ENCODE results near the gene ANTXR1.
"Not testable (repeated sequence)": the region's sequence is repeated elsewhere in the genome, so short reads cannot be mapped to it uniquely, and the experiment has no call there.

Gene ANTXR1

DNA sequence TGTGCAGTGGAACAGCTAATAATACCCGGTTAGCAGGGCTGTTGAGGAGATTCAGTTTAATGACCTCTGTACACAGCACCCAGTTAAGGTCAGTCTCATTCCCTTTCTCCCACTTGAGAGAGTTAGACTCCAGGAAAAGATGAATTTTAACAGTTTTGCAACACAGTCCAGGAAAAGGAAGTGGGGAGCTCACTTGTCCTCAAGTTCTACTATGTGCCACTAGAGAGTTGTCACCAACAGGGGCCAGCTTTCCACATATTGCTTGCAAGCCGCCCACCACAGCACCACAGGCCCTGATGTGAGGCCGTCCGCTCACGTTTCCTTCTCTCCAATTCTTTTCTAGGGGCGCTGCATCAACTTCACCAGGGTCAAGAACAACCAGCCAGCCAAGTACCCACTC, 231.9 kb downstream of the ANTXR1 start:
- DNase-seq: no peak

DNA sequence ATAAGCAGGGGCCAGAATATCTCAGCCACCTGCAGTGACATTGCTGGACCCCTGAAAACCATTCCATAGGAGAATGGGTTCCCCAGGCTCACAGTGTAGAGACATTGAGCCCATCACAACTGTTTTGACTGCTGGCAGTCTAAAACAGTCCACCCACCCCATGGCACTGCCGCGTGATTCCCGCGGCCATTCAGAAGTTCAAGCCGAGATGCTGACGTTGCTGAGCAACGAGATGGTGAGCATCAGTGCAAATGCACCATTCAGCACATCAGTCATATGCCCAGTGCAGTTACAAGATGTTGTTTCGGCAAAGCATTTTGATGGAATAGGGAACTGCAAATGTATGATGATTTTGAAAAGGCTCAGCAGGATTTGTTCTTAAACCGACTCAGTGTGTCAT, 234.6 kb downstream of the ANTXR1 start:
- no peak for DNase-seq

DNA sequence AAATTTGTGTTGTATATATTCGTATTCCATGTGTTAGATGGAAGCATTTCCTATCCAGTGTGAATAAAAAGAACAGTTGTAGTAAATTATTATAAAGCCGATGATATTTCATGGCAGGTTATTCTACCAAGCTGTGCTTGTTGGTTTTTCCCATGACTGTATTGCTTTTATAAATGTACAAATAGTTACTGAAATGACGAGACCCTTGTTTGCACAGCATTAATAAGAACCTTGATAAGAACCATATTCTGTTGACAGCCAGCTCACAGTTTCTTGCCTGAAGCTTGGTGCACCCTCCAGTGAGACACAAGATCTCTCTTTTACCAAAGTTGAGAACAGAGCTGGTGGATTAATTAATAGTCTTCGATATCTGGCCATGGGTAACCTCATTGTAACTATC, 235.3 kb downstream of the ANTXR1 start:
- DNase-seq: no peak

DNA sequence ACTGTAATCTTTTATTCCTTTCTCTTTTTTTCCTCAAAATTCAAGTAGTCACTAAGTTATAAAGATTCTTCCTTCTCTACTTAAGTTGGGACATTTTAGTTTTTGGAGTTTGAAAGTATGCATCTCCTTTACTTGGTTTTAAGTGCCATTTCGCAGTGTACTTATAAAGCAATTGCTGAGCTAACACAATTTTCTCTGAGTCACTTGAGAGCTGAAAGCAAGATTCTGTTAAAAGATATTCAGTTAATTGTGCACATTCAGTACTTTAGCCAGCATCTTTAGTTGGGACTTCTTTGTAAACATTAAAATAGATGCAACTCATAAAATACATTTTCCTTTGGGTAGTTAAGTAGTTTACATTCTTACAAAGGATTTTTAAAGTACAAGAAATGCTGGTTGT, 238.0 kb downstream of the ANTXR1 start:
- no peak for DNase-seq

DNA sequence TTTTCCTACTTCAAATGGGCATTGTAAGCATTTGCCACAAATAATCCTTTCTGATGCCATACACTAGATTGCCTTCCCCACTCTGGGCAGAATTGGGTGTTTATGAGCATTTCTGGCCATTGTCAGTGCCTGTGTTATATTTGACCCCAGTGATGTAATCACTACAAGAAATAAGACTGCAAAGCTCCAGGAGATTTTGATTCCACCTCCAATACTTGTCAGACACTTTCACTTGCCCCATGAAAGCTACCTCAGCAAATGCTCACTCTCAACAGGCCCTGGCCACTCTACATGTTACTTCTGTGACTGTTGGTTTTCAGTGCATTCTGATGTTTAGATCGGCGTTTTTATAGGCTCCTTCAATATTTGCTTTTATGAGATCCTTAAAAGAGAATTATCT, 239.0 kb downstream of the ANTXR1 start:
- no peak for DNase-seq

DNA sequence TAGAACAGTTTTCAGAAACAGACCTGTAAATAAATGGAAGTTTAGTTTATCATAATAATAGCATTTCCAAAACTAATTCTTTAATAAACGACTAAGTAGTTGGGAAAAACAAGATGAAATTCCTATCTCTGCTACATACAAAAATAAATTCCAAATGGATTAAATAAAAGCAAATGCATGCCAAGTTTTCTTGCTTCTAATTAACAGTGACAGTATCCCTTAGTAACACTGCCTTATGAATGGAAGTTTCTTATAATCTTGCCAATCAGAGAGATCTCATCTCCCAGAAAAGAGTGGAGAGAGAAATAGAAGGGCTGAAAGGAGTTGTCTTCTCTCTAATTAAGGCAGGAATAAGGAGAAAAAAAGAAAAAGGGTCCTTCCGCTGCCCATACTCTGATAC, 240.1 kb downstream of the ANTXR1 start:
- DNase-seq: no peak

DNA sequence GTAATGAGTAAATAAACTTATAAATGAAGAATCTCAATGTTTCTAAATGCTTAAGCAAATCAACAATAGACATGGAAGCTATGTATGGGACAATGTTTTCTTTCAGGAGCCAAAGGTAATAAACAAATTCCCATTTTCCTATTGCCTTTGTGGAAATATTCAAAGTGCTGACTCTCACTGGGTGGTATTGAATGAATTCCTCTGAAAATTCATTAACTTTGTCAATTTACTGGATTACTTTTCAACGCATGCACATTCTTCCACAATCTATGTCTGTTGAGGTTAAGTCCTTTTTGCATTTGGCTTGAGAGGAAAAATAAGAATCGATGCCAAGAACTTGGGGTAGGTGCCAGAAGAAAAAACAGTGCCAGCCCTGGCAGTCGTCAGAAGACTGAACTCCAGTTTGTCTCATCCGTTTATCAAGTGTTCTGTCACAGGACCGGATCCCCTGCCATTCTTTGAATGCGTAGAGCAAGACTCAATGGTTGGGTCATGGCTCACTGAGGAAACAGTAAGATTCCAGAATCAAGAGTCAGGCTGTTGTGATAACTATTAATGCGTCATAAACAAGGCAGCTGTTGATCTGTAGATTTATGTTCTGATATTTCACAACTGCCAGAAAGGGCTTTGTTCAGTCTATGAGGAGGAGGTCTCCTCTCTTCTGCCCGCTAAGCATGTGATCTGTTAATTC, 240.8 kb downstream of the ANTXR1 start:
- DNase-seq: no peak

DNA sequence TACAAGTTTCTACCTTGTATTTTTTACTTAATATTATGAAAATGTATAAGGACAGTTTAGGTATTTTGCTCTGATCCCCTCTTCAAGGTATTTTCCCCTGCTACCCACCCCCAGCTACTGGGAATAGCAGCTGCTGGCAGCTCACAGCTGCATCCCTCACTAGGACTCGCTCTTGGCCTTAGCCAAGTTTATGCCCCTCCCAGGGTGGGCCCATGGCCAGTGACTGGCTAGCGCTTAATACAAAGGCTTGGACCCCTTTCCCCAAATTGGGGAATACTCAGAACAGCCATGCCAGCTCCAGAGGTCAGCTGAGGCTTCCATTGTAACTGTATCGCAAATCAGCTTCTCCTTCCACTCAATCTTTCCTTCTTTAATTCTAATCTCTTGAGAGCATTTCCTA, 242.8 kb downstream of the ANTXR1 start:
- no peak for DNase-seq

DNA sequence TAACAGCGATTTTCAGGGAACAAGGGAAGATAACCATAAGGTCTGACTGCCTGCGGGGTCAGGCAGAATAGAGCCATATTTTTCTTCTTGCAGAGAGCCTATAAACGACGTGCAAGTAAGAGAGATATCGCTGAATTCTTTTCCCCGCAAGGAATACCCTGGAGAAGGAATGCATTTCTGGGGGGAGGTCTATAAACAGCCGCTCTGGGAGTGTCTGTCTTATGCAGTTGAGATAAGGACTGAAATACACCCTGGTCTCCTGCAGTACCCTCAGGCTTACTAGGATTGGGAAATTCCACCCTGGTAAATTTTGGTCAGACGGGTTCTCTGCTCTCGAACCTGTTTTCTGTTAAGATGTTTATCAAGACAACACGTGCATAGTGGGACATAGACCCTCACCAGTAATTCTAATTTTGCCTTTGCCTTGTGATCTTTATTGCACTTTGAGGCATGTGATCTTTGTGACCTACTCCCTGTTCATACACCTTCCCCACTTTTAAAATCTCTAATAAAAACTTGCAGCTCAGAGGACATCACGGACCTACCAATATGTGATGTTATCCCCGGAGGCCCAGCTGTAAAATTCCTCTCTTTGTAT, 247.1 kb downstream of the ANTXR1 start:
- not testable (repeated sequence) for DNase-seq

DNA sequence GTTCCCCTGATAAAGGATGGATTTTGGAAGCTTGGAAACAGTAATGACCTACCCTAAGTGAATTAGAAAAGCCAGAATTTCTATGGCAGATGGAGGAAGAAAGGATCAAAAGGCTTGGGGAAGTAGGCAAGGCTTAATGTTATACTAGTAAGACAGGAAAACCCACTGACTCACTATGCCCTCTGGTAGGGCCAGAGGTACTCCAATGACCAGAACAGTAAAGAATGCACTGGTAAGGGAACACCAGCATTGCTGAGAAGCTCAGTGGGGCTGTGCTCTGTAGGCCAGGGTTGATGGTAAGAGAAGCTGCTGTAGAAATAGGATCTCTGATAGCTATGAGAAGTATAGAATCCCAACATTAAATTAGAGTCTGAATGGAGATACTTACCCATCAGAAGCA, 247.7 kb downstream of the ANTXR1 start:
- no peak for DNase-seq

DNA sequence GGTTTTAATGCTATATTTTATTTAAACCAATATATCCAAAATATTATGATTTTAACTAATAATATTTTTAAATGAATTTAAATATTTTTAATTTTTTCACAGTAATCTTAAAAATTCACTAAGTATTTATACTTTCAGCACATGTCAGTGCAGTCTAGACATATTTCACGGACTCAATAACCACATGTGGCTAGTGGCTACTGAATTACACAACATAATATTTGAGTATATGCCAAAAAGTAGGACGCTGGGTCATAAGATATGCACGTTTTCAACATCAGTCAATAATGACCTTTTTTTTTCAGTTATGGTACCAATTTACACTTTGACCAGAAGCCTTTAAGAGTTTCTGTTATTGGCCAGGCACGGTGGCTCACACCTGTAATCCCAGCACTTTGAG, 256.4 kb downstream of the ANTXR1 start:
- no peak for DNase-seq

DNA sequence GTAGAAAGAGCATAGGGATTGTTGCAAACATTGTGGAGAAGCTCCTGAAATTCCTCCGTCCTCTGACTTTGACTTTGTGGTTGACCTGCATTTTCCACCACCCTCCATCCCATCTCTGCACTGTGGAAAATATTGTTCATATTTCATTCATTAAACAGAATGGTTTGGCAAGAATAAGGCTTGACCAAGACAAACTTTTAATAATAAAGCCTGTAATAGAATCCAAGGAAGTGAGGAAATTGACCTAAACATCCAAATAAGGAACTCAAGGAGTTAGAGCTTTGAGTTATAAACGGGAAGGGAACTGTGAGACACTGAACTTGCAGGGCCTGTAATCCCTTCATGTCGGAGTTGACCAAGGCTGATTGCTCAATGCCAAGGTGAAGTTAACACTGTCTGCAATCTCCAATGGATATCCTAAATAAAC, 258.9 kb downstream of the ANTXR1 start:
- no peak for DNase-seq

DNA sequence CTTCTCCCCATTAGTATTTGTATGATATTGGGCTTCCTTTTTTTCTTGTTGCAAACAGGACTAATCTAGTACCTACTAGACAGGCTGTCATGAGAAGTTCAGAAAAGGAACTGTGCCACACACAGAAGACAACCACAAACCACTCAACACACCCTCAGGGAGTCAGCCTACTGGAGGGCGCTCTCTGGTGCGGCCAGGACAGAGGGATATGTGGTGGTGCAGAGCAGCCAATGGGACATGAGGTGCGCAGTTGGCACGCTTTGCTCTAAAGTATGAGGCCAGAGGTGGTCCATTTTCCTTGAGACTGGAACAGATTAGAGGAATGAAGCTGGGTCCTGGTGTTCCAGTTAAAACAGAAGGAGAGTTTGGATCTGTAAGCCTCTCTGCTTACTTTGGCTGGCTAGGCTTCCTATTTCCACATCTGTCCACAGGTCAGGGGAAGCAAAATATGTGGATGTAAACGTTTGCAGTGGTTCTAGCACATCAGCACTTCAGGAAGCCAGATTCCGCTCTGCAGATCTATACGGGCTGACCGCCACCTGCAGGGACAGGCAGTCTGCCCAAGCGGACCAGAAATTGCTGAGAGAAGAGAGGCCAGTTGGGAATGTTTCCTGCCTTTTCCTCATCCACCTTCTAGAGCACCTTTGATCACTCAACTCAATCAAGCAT, 260.0 kb downstream of the ANTXR1 start:
- DNase-seq: no peak

DNA sequence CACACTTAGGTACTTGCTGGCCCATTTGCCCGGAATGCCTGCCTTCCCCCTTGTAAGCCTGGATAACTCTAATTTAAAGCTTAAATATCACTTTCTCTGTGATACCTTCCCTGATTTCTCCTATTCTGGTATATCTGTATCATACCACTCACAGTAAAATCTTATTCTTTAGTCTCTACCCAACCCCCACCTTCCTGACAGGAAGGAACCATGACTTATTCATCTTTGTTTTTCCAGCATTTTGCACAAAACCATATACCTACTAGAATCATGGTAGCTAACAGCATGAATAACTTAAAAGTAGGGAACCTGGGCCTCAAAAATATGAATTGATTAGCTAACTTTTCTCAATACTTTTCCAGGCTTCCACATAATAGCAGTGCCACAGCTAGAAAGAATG, 262.5 kb downstream of the ANTXR1 start:
- no peak for DNase-seq

DNA sequence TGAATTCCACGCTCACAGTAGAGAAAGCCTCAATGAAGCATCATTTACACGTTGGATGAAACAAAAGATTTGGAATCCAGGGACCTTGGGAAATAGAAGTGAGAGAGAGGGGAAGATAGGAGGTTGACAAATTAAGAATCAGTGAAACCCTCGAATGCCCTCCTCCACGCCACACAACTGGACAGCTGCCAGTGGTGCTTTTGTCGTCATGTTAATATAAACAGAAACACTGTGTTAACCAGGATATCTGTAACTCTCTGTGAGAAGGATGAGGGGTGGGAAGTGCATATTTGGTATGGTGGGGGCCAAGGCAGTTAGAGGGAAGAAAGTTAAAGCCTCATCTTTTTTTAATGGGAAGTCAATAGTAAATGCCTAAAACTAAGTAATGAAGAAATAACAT, 265.4 kb downstream of the ANTXR1 start:
- DNase-seq: no peak

DNA sequence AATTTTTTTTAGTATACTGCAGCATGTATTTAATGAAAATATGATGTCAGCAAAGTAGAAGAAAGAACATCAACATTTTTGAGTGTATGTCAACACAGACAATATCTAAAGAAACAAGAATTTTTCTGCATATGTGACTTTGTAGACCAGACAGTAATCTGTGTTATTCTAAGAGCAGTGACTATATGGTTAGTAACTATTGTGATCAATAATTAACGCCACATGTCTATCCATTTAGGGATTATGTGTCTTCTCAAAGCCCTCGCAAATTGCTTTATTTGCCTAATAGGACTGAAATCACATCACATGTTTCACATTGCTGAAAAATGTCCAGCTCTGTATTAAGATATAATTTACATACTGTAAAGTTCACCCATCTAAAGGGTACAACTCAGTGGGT, 266.2 kb downstream of the ANTXR1 start:
- no peak for DNase-seq

DNA sequence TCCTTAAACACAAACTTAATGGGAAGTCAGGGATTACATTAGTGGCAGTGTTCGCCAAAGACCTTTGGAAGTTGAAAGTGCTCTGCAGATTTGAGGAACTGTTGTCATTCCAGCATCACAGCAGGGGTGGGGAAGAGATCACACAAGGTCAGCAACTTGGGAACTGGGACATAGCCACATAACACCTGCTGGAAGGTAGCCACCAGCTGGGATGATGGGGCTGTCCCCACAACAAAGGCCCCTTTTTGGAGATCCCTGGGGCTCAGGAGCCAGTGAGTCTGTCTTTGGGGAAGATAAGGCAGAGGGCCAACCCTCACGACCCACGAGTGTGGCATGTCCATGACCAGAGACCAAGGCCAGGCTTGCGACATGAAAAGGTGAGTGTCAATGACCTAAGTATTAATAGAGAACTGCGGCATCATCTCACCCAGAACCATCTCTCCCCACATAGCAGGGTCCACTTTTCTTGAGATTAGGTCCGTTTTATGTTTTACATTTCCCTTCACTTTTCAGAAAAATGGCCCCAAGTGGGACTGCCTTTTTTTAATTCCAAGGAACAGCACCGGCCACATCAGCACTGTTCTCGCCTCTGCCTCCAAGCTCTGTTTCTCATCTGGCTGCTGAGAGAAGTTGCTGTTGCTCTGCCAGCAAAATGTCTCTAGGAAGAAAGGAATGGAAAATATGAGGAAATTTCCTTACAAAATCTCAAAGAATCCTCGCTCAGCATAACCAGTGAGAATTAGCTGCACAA, 267.1 kb downstream of the ANTXR1 start:
- DNase-seq: no peak

DNA sequence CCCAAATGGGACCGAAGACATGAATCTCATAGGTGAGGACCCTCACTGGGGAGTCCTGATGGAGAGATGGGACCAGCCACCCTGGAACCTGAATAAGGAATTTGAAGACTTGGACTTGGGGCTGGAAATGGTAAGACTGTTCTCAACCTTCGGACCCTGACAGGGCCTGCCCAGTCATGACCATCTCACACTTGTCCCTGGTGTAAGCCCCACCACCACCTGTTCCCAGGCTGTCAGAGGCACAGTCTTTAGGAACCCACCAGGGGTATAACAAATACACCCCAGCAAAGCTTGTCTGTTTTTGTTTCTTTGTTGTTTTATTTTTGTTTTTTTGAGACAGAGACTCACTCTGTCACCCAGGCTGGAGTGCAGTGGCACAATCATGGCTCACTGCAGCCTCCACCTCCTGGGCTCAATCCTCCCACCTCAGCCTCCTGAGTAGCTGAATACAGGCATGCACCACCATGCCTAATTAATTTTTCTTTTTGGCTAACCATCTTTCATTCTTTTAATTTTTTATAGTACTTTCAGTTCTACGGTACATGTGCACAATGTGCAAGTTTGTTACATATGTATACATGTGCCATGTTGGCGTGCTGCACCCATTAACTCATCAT, 267.9 kb downstream of the ANTXR1 start:
- no peak for DNase-seq

DNA sequence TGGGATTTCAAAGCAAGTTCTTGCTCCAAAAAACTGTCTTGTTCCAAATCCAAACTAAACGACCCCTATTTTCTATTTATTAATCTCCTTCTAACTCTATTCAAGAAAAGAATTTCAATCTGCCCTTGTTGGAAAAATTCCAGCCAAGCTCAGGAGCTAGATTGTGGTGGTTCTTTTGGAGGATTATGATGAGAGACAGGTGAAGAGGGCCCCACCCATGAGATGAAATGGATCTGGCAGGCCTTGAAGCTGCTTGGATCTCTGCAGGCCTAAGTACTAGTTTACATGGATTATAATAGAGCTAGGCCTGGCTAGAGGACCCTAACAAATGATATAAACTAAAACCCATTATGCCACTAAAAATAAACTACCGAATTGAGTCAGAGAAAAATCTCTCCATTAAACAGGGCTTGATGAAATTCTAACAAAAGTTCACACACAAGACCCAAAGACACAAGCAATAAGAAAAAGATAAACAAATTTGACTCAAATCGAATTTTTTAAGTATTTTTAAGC, 272.5 kb downstream of the ANTXR1 start:
- DNase-seq: no peak

DNA sequence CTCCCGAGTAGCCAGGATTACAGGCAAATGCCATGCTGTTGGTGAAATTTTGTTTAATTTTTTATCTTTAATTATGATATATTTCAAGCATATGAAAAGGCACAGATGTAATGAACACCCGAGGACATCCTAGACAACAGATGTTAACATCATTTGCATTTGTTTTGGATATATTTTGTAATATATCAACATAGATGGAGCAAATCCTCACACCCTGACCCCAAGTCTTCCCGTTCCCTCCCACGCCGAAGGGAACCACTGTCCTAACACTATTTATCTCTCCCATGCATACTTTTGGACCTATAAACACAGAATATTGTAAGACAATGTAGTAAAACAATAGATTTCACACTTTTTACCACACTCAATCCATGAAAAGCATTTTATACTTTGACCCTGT, 274.6 kb downstream of the ANTXR1 start:
- DNase-seq: no peak

DNA sequence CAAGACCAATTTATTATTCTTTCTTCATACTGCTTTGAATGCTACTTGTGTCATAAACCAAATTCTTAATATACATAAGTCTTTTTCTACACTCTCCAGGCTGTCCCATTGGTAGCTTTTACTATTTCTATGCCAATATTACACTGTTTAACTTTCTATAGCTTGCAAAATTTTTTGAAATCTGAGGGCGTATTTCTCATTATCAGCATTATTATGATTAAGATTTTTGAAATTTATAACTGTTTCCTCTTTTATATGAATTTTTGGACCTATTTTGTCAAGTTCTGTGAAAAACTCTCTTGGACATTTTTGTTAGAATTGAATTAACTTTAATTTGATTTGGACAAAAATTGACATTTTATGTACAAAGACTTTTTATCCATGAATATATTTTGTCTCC, 275.4 kb downstream of the ANTXR1 start:
- DNase-seq: no peak

DNA sequence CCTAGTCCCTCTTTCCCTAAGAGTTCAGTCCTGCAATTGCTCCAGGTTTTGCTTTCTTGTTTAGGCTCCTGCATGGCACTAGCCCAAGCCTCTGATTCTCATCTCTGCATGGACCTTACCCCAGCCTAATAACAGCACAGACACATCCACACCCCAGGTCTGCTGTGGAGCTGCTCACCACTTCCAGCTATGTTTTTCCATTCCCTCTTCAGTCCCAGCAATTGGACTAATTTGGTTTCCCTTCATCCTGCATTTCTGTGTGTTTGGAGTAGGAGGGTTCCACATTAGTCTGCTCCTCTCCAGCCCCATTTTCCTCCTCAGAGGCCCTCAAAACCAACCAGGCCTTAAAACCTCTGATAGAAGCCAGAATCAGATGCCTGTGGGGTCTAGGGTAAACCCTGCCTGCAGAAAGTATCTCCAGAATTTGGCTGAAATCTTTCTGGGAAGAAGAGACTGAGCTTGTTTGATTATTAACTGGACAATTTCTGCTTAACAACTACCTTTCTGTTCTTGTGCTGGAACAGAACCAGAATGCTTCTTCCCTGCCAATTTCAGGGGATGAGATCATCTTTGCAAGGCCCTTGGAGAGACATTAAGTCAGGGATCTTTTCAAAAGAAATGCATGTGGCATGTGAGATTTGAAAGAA, 278.1 kb downstream of the ANTXR1 start:
- no peak for DNase-seq

DNA sequence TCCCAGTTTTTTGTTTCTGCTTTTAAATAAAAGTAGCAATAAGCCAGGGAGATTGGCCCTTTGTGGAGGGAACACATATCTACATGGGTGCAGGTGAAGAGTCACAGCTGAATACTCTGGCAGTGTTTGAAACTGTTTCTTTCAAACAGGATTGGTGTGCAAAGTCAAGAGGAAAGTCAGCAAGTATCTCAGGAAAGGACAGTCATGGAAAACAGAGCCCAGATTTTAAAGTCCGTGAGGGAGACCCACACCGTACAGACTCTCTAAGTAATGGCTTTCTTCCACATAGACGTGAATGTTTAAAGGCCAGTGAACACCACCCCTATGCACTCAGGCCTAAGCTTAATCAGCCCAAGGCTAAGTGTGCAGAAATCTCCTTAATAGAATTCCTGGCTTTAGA, 278.7 kb downstream of the ANTXR1 start:
- DNase-seq: no peak

Measured in stimulated activated CD4-positive, alpha-beta T cell treated with anti-CD3 and anti-CD28 coated beads, Interleukin-4, amount 100 ng/mL, for 4 hours (primary cell).